Mesothelial cell of epicardium (in vitro differentiated cells): ENCODE data around the gene SLC25A10. TPM values are rescaled to one million over a fixed set of nuclear protein-coding genes. Genes with fewer than 3 reads are reported as not detected.

Experiments
- DNase-seq, 2 experiments: peaks; one replicate each; pipeline ENCODE4 v3.0.0; 2021; ENCODE audit warnings: low spot score in 2 of 2; ENCODE audit not compliant: unreplicated experiment in 2 of 2
- H3K27ac Mint-ChIP-seq: 2 replicates; pipeline ENCODE4 v1.8.0; 2021; ENCODE audit warnings: mixed read lengths
- H3K27me3 Mint-ChIP-seq: 2 replicates; pipeline ENCODE4 v1.8.0; 2021; ENCODE audit warnings: low read depth, mixed read lengths
- H3K36me3 Mint-ChIP-seq: 2 replicates; pipeline ENCODE4 v1.8.0; 2021; ENCODE audit warnings: mixed read lengths
- H3K4me1 Mint-ChIP-seq: 2 replicates; pipeline ENCODE4 v1.8.0; 2021; ENCODE audit warnings: mixed read lengths
- H3K4me3 Mint-ChIP-seq: 2 replicates; pipeline ENCODE4 v1.8.0; 2021; ENCODE audit warnings: mild to moderate bottlenecking, moderate library complexity, mixed read lengths
- H3K9me3 Mint-ChIP-seq: 2 replicates; pipeline ENCODE4 v1.8.0; 2021; ENCODE audit warnings: mixed read lengths
- total RNA-seq: library from RNA; stranded (reverse); gene quantifications from 3 replicates; pipeline ENCODE4 v1.2.1, GENCODE V29; 2021
- TF ChIP-seq, protein P1 (sequence below): fragments of 200-600 bp; sonication (generic); IDR thresholded peaks from one replicate; pipeline ENCODE4 v1.5.0; 2021; ENCODE audit warnings: antibody characterized with exemption; ENCODE audit not compliant: unreplicated experiment

Gene SLC25A10
- total RNA-seq, 1 donor from 2014 or later: 15.2 TPM

DNA sequence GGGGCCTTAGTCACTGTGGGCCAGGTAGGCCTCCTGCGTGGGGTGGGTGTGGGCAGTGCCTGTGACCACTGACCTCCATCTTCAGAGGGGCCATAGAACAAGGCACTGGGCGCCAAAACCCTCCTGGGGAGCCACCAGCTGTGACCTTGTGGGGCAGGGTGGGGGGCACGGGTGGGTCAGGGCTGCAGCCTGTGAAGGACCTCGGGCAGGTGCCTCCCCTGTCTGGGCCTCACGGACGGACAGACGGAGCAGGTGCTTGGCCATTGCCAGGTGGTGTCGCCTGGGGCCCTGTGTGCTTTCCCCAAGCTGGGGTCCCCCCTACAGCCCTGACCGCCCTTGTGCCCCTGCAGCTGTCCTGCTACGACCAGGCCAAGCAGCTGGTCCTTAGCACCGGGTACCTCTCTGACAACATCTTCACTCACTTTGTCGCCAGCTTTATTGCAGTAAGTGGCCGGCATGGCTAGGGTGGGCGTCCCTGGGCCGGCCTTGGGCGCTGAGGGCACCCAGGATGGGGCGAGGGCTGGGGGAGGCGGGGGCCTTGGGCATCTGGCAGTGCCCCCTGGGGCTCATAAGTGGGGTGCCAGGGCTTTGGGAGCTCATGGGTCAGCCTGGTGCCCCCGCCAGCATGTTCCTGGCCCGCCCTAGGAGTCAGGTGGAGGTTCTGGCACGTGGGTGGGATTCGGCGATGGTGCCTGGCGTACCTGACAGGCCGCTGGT lies 5.1 kb downstream of the SLC25A10 start:
- no peaks in the 10 kb centered on the region for H3K9me3 Mint-ChIP-seq
- no peak overlapping the region for H3K27ac Mint-ChIP-seq
- no peaks in the 10 kb centered on the region for H3K36me3 Mint-ChIP-seq
- no peaks in the 10 kb centered on the region for H3K27me3 Mint-ChIP-seq
- H3K4me3 Mint-ChIP-seq: no peak overlapping the region
- H3K4me1 Mint-ChIP-seq: peaks cover 7% of the 10 kb centered on the region
- DNase-seq: no peak
- TF ChIP-seq, protein P1, sequence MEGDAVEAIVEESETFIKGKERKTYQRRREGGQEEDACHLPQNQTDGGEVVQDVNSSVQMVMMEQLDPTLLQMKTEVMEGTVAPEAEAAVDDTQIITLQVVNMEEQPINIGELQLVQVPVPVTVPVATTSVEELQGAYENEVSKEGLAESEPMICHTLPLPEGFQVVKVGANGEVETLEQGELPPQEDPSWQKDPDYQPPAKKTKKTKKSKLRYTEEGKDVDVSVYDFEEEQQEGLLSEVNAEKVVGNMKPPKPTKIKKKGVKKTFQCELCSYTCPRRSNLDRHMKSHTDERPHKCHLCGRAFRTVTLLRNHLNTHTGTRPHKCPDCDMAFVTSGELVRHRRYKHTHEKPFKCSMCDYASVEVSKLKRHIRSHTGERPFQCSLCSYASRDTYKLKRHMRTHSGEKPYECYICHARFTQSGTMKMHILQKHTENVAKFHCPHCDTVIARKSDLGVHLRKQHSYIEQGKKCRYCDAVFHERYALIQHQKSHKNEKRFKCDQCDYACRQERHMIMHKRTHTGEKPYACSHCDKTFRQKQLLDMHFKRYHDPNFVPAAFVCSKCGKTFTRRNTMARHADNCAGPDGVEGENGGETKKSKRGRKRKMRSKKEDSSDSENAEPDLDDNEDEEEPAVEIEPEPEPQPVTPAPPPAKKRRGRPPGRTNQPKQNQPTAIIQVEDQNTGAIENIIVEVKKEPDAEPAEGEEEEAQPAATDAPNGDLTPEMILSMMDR: no peak

DNA sequence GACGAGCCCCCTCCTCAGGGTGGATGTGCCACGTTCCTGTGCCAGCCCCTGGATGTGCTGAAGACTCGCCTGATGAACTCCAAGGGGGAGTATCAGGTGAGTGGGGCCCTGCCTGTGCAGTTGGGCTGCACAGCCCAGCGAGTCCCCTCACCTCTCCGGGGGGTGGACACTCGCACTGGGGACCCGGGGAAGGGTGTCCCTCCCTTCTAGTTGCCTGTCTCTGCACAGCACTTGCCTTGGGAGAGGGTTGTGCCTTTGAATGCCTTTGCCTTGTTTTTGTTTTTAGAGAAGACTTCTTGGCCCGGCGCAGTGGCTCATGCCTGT lies 5.6 kb downstream of the SLC25A10 start:
- H3K4me1 Mint-ChIP-seq: peaks cover 6% of the 10 kb centered on the region
- no peak overlapping the region for H3K4me3 Mint-ChIP-seq
- H3K27me3 Mint-ChIP-seq: no peaks in the 10 kb centered on the region
- no peaks in the 10 kb centered on the region for H3K9me3 Mint-ChIP-seq
- H3K36me3 Mint-ChIP-seq: no peaks in the 10 kb centered on the region
- TF ChIP-seq, protein P1: no peak
- no peak for DNase-seq
- H3K27ac Mint-ChIP-seq: no peak overlapping the region

DNA sequence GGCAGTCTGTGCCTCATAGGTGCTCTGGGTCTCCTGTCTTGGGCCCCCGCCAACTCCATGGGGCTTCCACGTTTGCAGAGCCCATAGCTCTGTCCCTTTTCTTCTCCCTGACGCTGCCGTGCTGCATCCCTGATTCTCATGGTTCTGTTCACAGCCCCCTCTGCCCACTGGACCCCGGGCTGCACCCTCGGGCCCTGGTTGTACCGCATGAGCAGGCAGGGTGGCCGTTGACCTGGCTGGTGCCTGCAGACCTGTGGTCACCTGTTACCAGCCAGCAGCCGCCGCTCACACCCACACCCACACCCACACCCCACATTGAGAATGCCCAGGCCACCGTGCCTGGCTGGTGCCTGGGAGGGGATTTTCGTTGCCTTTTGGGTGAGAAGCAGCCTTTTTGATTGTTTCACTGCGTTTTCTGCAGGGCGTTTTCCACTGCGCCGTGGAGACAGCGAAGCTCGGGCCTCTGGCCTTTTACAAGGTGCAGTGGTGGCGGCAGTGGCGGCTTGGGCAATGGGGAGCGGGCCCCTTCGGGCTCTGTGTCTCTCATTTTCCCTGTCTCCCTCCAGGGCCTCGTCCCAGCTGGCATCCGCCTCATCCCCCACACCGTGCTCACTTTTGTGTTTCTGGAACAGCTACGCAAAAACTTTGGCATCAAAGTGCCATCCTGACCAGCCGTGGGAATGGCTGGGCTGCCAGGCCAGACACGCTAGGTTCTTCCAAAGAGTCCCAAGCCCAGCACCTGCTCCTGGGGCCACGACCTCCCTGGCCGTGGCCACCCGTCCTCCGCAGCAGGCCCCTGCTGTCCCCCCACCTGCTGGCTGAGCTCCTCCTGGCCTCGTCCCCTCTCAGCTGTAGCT lies 7.6 kb downstream of the SLC25A10 start:
- TF ChIP-seq, protein P1: no peak
- H3K4me3 Mint-ChIP-seq: no peak overlapping the region
- DNase-seq: no peak
- no peak overlapping the region for H3K27ac Mint-ChIP-seq
- no peaks in the 10 kb centered on the region for H3K9me3 Mint-ChIP-seq
- no peaks in the 10 kb centered on the region for H3K4me1 Mint-ChIP-seq
- H3K27me3 Mint-ChIP-seq: peaks cover 7% of the 10 kb centered on the region
- no peaks in the 10 kb centered on the region for H3K36me3 Mint-ChIP-seq

DNA sequence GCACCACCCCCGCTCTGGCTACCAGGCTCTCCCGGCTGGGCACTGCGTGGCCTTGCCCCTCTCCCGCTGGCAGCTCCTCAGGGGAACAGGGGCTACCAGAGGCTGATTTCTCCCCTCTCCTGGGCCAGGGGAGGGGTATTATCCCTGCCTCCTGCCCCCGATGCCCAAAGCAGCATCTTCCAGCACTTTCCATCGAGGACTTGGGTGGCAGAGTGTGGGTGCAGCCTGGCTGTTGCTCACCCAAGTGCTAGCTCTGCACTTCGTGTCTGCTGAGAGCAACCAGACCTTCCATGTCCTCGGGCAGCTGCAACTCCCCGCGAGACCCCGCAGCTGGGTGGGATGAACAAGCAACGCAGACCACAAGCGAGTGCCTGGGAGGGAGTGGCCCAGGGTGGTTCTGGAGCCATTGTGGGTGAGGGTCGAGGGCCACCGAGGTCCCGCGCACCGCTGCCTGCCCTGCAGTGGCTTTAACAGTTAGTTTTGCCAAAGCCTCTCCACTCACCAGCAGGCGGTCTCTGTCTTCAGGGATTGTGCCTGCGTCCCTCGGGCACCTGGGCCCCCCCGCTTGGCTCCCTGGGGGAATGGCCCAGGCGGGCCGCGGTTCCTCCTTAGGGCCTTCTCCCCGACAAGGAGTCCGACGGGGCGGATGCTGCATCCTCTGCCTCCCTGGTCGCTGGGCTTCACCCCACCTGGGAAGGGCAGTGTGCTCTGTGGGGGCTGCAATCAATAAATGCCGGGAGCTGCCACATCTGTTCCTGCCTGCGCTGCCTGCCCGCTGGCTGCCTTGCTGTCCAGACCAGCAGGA lies 8.4 kb downstream of the SLC25A10 start:
- no peaks in the 10 kb centered on the region for H3K36me3 Mint-ChIP-seq

More for the DNA sequence above, 8.4 kb downstream of the SLC25A10 start:
- H3K27ac Mint-ChIP-seq: no peak overlapping the region
- H3K4me3 Mint-ChIP-seq: no peak overlapping the region
- peaks cover 7% of the 10 kb centered on the region for H3K27me3 Mint-ChIP-seq
- no peaks in the 10 kb centered on the region for H3K9me3 Mint-ChIP-seq
- H3K4me1 Mint-ChIP-seq: no peaks in the 10 kb centered on the region
- TF ChIP-seq, protein P1: no peak
- DNase-seq: no peak
